ENCODE results near the gene TAOK2. TPM values are rescaled to one million over a fixed set of nuclear protein-coding genes. Genes with fewer than 3 reads are reported as not detected.
"Not testable (repeated sequence)": the region's sequence is repeated elsewhere in the genome, so short reads cannot be mapped to it uniquely, and the experiment has no call there.

The TAOK2 gene
- total RNA-seq, 4 donors from 2014 or later = 28.4 to 70.0 (median 46.6) TPM

- Histone ChIP-seq H3K9me3 (no peaks in the 10 kb centered on the region), H3K27ac (no peak overlapping the region), H3K4me1 (no peaks in the 10 kb centered on the region), H3K4me3 (no peak overlapping the region), H3K27me3 (no peaks in the 10 kb centered on the region), H3K36me3 (no peaks in the 10 kb centered on the region)
- intact Hi-C loops (cut with DNase I; ENCODE audit: low total_unique reads) = no loop called here
- DNase-seq = no peak
- no peak for TF ChIP-seq CTCF (IDR thresholded peaks at IDR 0.05)
- TF ChIP-seq POLR2A (IDR thresholded peaks at IDR 0.05) = no peak
Observed at GRCh38 chr16:29950806-29951461, 22.7 kb upstream of the TAOK2 start.

- no peak for TF ChIP-seq CTCF (IDR thresholded peaks at IDR 0.05)
- TF ChIP-seq POLR2A (IDR thresholded peaks at IDR 0.05) = no peak
- Histone ChIP-seq H3K4me3 (no peak overlapping the region), H3K4me1 (no peaks in the 10 kb centered on the region), H3K27me3 (no peaks in the 10 kb centered on the region), H3K27ac (no peak overlapping the region), H3K9me3 (no peaks in the 10 kb centered on the region), H3K36me3 (no peaks in the 10 kb centered on the region)
- no peak for DNase-seq
- intact Hi-C loops (cut with DNase I; ENCODE audit: low total_unique reads) = no loop called here
Observed at GRCh38 chr16:29951625-29952365, 21.9 kb upstream of the TAOK2 start.

- no peaks in the 10 kb centered on the region for H3K9me3 ChIP-seq
- H3K36me3 ChIP-seq = no peaks in the 10 kb centered on the region
- DNase-seq = no peak
- H3K4me1 ChIP-seq = no peaks in the 10 kb centered on the region
- no peak overlapping the region for H3K27ac ChIP-seq
- no peaks in the 10 kb centered on the region for H3K27me3 ChIP-seq
- no peak overlapping the region for H3K4me3 ChIP-seq
- TF ChIP-seq POLR2A (IDR thresholded peaks at IDR 0.05) = no peak
- no peak for TF ChIP-seq CTCF (IDR thresholded peaks at IDR 0.05)
- intact Hi-C loops (cut with DNase I; ENCODE audit: low total_unique reads) = no loop called here
Observed at GRCh38 chr16:29958756-29959155, 14.9 kb upstream of the TAOK2 start.

- H3K9me3 ChIP-seq = no peaks in the 10 kb centered on the region
- no peaks in the 10 kb centered on the region for H3K4me1 ChIP-seq
- intact Hi-C loops (cut with DNase I; ENCODE audit: low total_unique reads) = no loop called here
- no peak overlapping the region for H3K27ac ChIP-seq
- no peak for DNase-seq
- H3K36me3 ChIP-seq = no peaks in the 10 kb centered on the region
- no peak overlapping the region for H3K4me3 ChIP-seq
- H3K27me3 ChIP-seq = no peaks in the 10 kb centered on the region
- TF ChIP-seq CTCF (IDR thresholded peaks at IDR 0.05) (no peak), POLR2A (IDR thresholded peaks at IDR 0.05) (no peak)
Observed at GRCh38 chr16:29959293-29959692, 14.4 kb upstream of the TAOK2 start.

- H3K27ac ChIP-seq; H3K36me3 ChIP-seq; intact Hi-C loops (cut with DNase I; ENCODE audit: low total_unique reads); H3K27me3 ChIP-seq; H3K9me3 ChIP-seq; DNase-seq; H3K4me1 ChIP-seq; H3K4me3 ChIP-seq: not testable (repeated sequence)
Observed at GRCh38 chr16:29959821-29960220, 13.8 kb upstream of the TAOK2 start.

Data from uterus (tissue), 4 donors.